ENCODE measurements around the gene FGFR2. TPM values are rescaled to one million over a fixed set of nuclear protein-coding genes. Genes with fewer than 3 reads are reported as not detected.

Gene FGFR2
- total RNA-seq, 1 donor, result 13.8 TPM

GRCh38 chr10:121453160-121453559, 145.1 kb downstream of the FGFR2 start:
- no peaks in the 10 kb centered on the region for H3K36me3 ChIP-seq (ENCODE audit: insufficient read depth, low read length)
- H3K4me3 ChIP-seq (ENCODE audit: insufficient read depth, low read length), result no peak overlapping the region
- no peak for TF ChIP-seq CTCF (IDR thresholded peaks at IDR 0.05; ENCODE audit: extremely low read depth, low read depth, low read length)
- no peaks in the 10 kb centered on the region for H3K4me1 ChIP-seq (ENCODE audit: insufficient read depth, low read length)
- no peaks in the 10 kb centered on the region for H4K20me1 ChIP-seq (ENCODE audit: insufficient read depth, low read length)
- H3K9me3 ChIP-seq (ENCODE audit: low read depth, low read length), result no peaks in the 10 kb centered on the region
- H3K79me2 ChIP-seq (ENCODE audit: insufficient read depth, low read length), result no peaks in the 10 kb centered on the region
- H3K27me3 ChIP-seq (ENCODE audit: insufficient read depth, low read length), result no peaks in the 10 kb centered on the region
- H2AFZ ChIP-seq (ENCODE audit: low read length), result no peak overlapping the region
- no peak overlapping the region for H3K27ac ChIP-seq (ENCODE audit: low read depth, low read length)
- no peak overlapping the region for H3K4me2 ChIP-seq (ENCODE audit: insufficient read depth, low read length)
- no peak for DNase-seq (ENCODE audit: insufficient read length, low spot score, missing footprints)

- Histone ChIP-seq H3K36me3 (ENCODE audit: insufficient read depth, low read length) (no peaks in the 10 kb centered on the region), H3K4me3 (ENCODE audit: insufficient read depth, low read length) (no peak overlapping the region), H3K4me1 (ENCODE audit: insufficient read depth, low read length) (no peaks in the 10 kb centered on the region), H3K4me2 (ENCODE audit: insufficient read depth, low read length) (no peak overlapping the region), H3K27ac (ENCODE audit: low read depth, low read length) (no peak overlapping the region), H2AFZ (ENCODE audit: low read length) (no peak overlapping the region), H4K20me1 (ENCODE audit: insufficient read depth, low read length) (no peaks in the 10 kb centered on the region), H3K79me2 (ENCODE audit: insufficient read depth, low read length) (no peaks in the 10 kb centered on the region), H3K9me3 (ENCODE audit: low read depth, low read length) (no peaks in the 10 kb centered on the region), H3K27me3 (ENCODE audit: insufficient read depth, low read length) (no peaks in the 10 kb centered on the region)
- no peak for DNase-seq (ENCODE audit: insufficient read length, low spot score, missing footprints)
- TF ChIP-seq CTCF (IDR thresholded peaks at IDR 0.05; ENCODE audit: extremely low read depth, low read depth, low read length), result no peak
These were observed 145.7 kb downstream of the FGFR2 start for GRCh38 chr10:121452581-121452980.

GRCh38 chr10:121450247-121450646, 148.0 kb downstream of the FGFR2 start:
- Histone ChIP-seq H3K9me3 (ENCODE audit: low read depth, low read length) (no peaks in the 10 kb centered on the region), H2AFZ (ENCODE audit: low read length) (no peak overlapping the region), H3K36me3 (ENCODE audit: insufficient read depth, low read length) (no peaks in the 10 kb centered on the region), H3K27me3 (ENCODE audit: insufficient read depth, low read length) (no peaks in the 10 kb centered on the region), H3K4me1 (ENCODE audit: insufficient read depth, low read length) (no peaks in the 10 kb centered on the region), H3K4me2 (ENCODE audit: insufficient read depth, low read length) (no peak overlapping the region), H3K27ac (ENCODE audit: low read depth, low read length) (no peak overlapping the region), H4K20me1 (ENCODE audit: insufficient read depth, low read length) (no peaks in the 10 kb centered on the region), H3K4me3 (ENCODE audit: insufficient read depth, low read length) (no peak overlapping the region), H3K79me2 (ENCODE audit: insufficient read depth, low read length) (no peaks in the 10 kb centered on the region)
- no peak for TF ChIP-seq CTCF (IDR thresholded peaks at IDR 0.05; ENCODE audit: extremely low read depth, low read depth, low read length)
- no peak for DNase-seq (ENCODE audit: insufficient read length, low spot score, missing footprints)

- H3K79me2 ChIP-seq (ENCODE audit: insufficient read depth, low read length), result no peaks in the 10 kb centered on the region
- H3K4me1 ChIP-seq (ENCODE audit: insufficient read depth, low read length), result no peaks in the 10 kb centered on the region
- DNase-seq (ENCODE audit: insufficient read length, low spot score, missing footprints), result no peak
- H3K27ac ChIP-seq (ENCODE audit: low read depth, low read length), result no peak overlapping the region
- H3K4me3 ChIP-seq (ENCODE audit: insufficient read depth, low read length), result no peak overlapping the region
- no peaks in the 10 kb centered on the region for H3K9me3 ChIP-seq (ENCODE audit: low read depth, low read length)
- no peaks in the 10 kb centered on the region for H4K20me1 ChIP-seq (ENCODE audit: insufficient read depth, low read length)
- no peak overlapping the region for H2AFZ ChIP-seq (ENCODE audit: low read length)
- H3K27me3 ChIP-seq (ENCODE audit: insufficient read depth, low read length), result no peaks in the 10 kb centered on the region
- TF ChIP-seq CTCF (IDR thresholded peaks at IDR 0.05; ENCODE audit: extremely low read depth, low read depth, low read length), result no peak
- no peak overlapping the region for H3K4me2 ChIP-seq (ENCODE audit: insufficient read depth, low read length)
- H3K36me3 ChIP-seq (ENCODE audit: insufficient read depth, low read length), result no peaks in the 10 kb centered on the region
These were observed 148.7 kb downstream of the FGFR2 start for GRCh38 chr10:121449482-121449924.
